Activated T-cell treated with anti-CD3 and anti-CD28 coated beads, Interleukin-2, amount 50 U/mL, for 48 hours (primary cell): ENCODE measurements around the gene C16orf74.

Source experiments
- DNase-seq, 2 experiments: peaks; one replicate each; pipeline ENCODE4 v3.0.0-alpha.2; 2020

C16orf74 gene

GRCh38 chr16:85668676-85669424 is 82.0 kb downstream of the C16orf74 start:
- no peak for DNase-seq

- DNase-seq: no peak
Observed at GRCh38 chr16:85667841-85668413, 83.0 kb downstream of the C16orf74 start.

GRCh38 chr16:85667261-85667660 is 83.6 kb downstream of the C16orf74 start:
- DNase-seq: no peak

- no peak for DNase-seq
Observed at GRCh38 chr16:85665929-85666328, 85.0 kb downstream of the C16orf74 start.

GRCh38 chr16:85665373-85665740 is 85.5 kb downstream of the C16orf74 start:
- DNase-seq: no peak

- DNase-seq: no peak
Observed at GRCh38 chr16:85664580-85665372, 86.1 kb downstream of the C16orf74 start.

- no peak for DNase-seq
Observed at GRCh38 chr16:85663891-85664321, 87.0 kb downstream of the C16orf74 start.

GRCh38 chr16:85662976-85663830 is 87.7 kb downstream of the C16orf74 start:
- DNase-seq: no peak

GRCh38 chr16:85662482-85662812 is 88.4 kb downstream of the C16orf74 start:
- DNase-seq: no peak

- DNase-seq: no peak
Observed at GRCh38 chr16:85661740-85662481, 89.0 kb downstream of the C16orf74 start.

GRCh38 chr16:85660843-85661739 is 89.8 kb downstream of the C16orf74 start:
- no peak for DNase-seq

- DNase-seq: peak; percentile 85 to 86
Observed at GRCh38 chr16:85659805-85660511, 90.9 kb downstream of the C16orf74 start.

- DNase-seq: no peak
Observed at GRCh38 chr16:85659336-85659735, 91.6 kb downstream of the C16orf74 start.

- no peak for DNase-seq
Observed at GRCh38 chr16:85658504-85659326, 92.2 kb downstream of the C16orf74 start.

- DNase-seq: no peak
Observed at GRCh38 chr16:85657996-85658395, 92.9 kb downstream of the C16orf74 start.
